ENCODE results near the gene FUNDC2.

FUNDC2 gene

GRCh38 chrX:155070038-155070437 is 43.4 kb downstream of the FUNDC2 start:
- no peak for DNase-seq

GRCh38 chrX:155070663-155070974 is 44.0 kb downstream of the FUNDC2 start:
- DNase-seq: no peak

GRCh38 chrX:155070975-155071693 is 44.5 kb downstream of the FUNDC2 start, which contains the start of the genes BRCC3, CMC4 and MTCP1:
TSS of gene BRCC3 (plus strand) at chrX:155071508. CDS start at chrX:155071528, 20 bp downstream.
TSS of gene CMC4 (minus strand) at chrX:155071136. CDS start at chrX:155064023, 7,113 bp downstream.
TSS of gene MTCP1 (minus strand) at chrX:155071136. CDS start at chrX:155066010, 5,126 bp downstream.
- DNase-seq: peak; percentile 11

- no peak for DNase-seq
Measured at GRCh38 chrX:155071694-155072280, 45.1 kb downstream of the FUNDC2 start.

GRCh38 chrX:155086202-155086840 is 59.7 kb downstream of the FUNDC2 start:
- DNase-seq: no peak

GRCh38 chrX:155086961-155087735 is 60.5 kb downstream of the FUNDC2 start:
- no peak for DNase-seq

- no peak for DNase-seq
Measured at GRCh38 chrX:155094468-155095061, 67.9 kb downstream of the FUNDC2 start.

- no peak for DNase-seq
Measured at GRCh38 chrX:155105919-155106318, 79.3 kb downstream of the FUNDC2 start.

- no peak for DNase-seq
Measured at GRCh38 chrX:155108427-155108826, 81.8 kb downstream of the FUNDC2 start.

Data from NCI-H1436 treated with DMSO at 0.1 percent for 48 hours (cell line).